SK-N-SH (cell line): ENCODE results near the gene NFIA. TPM values are rescaled to one million over a fixed set of nuclear protein-coding genes. Genes with fewer than 3 reads are reported as not detected.

Experiments used
- CTCF ChIA-PET: fragments of 300-600, 350-600 bp; formaldehyde crosslinking; extraction: SDS; loops from one replicate; lab custom pipeline; 2021; lab: Yijun Ruan, JAX
- POLR2A ChIA-PET: fragments of 350-600 bp; sonication (Branson Sonifier 250); formaldehyde crosslinking; extraction: SDS; loops from one replicate; lab custom pipeline; 2020; ENCODE audit warnings: antibody characterized with exemption, inconsistent platforms; lab: Yijun Ruan, JAX
- DNase-seq: peaks from one replicate; pipeline ENCODE4 v3.0.0; 2012
- H2AFZ ChIP-seq: fragments of 200-600 bp; sonication (generic); 2 replicates; pipeline ENCODE4 v1.8.1; 2016; ENCODE audit warnings: antibody characterized with exemption, mild to moderate bottlenecking, low read depth
- H3F3A ChIP-seq: fragments of 200-600 bp; sonication (generic); replicated peaks from 2 replicates; pipeline ENCODE3; 2016; ENCODE audit warnings: antibody characterized with exemption, mild to moderate bottlenecking; ENCODE audit not compliant: insufficient read depth
- H3K27ac ChIP-seq, 2 experiments: fragments of 200-500 bp in 1 of 2; fragments of 200-600 bp in 1 of 2; sonication (Bioruptor generic) in 1 of 2; sonication (generic), shearing (Covaris generic) in 1 of 2; 2 replicates each; pipeline versions ENCODE4 v1.5.1 to v1.6.1; 2014 to 2016; ENCODE audit warnings: low read depth in 2 of 2, inconsistent platforms in 1 of 2, low read length in 1 of 2, mild to moderate bottlenecking in 1 of 2, mixed read lengths in 1 of 2
- H3K27me3 ChIP-seq: fragments of 200-600 bp; sonication (generic), shearing (Covaris generic); 2 replicates; pipeline ENCODE4 v1.6.1; 2016; ENCODE audit warnings: mixed run types; ENCODE audit not compliant: insufficient read depth
- H3K36me3 ChIP-seq, 2 experiments: fragments of 200-500 bp in 1 of 2; fragments of 200-600 bp in 1 of 2; sonication (Bioruptor generic) in 1 of 2; sonication (generic) in 1 of 2; replicated peaks in 1 of 2; 2 replicates each; pipeline versions ENCODE3 to v1.5.1; 2014 to 2016; ENCODE audit warnings: low read length in 1 of 2, mild to moderate bottlenecking in 1 of 2; ENCODE audit not compliant: insufficient read depth in 2 of 2, control insufficient read depth in 1 of 2
- H3K4me1 ChIP-seq, 2 experiments: fragments of 200-500 bp in 1 of 2; fragments of 200-600 bp in 1 of 2; sonication (Bioruptor generic) in 1 of 2; sonication (generic), shearing (Covaris generic) in 1 of 2; 2 replicates each; pipeline versions ENCODE4 v1.5.1 to v1.6.1; 2014 to 2016; ENCODE audit warnings: low read depth in 1 of 2, low read length in 1 of 2, mixed run types in 1 of 2; ENCODE audit not compliant: insufficient read depth in 2 of 2, control insufficient read depth in 1 of 2
- H3K4me2 ChIP-seq: fragments of 200-600 bp; sonication (generic), shearing (Covaris generic); 2 replicates; pipeline ENCODE4 v1.6.1; 2017; ENCODE audit warnings: mixed run types
- H3K4me3 ChIP-seq, 2 experiments: fragments of 200-500 bp in 1 of 2; fragments of 200-600 bp in 1 of 2; sonication (Bioruptor generic) in 1 of 2; sonication (generic), shearing (Covaris generic) in 1 of 2; 2 replicates each; pipeline versions ENCODE4 v1.5.1 to v1.8.1; 2014 to 2016; ENCODE audit warnings: low read depth in 2 of 2, inconsistent platforms in 1 of 2, low read length in 1 of 2, mild to moderate bottlenecking in 1 of 2, mixed read lengths in 1 of 2, moderate library complexity in 1 of 2
- H3K79me2 ChIP-seq: fragments of 200-600 bp; sonication (generic); 2 replicates; pipeline ENCODE4 v1.8.1; 2017; ENCODE audit warnings: mild to moderate bottlenecking; ENCODE audit not compliant: insufficient read depth
- H3K9ac ChIP-seq: fragments of 200-600 bp; sonication (generic); 2 replicates; pipeline ENCODE4 v1.6.1; 2017; ENCODE audit warnings: mixed run types
- H3K9me2 ChIP-seq: fragments of 200-600 bp; sonication (generic); 2 replicates; pipeline ENCODE4 v1.6.1; 2017; ENCODE audit warnings: mixed run types
- H3K9me3 ChIP-seq: fragments of 200-600 bp; sonication (generic); 2 replicates; pipeline ENCODE4 v1.6.1; 2017; ENCODE audit warnings: mixed run types, mild to moderate bottlenecking, moderate library complexity
- H4K20me1 ChIP-seq: fragments of 200-600 bp; sonication (generic); 2 replicates; pipeline ENCODE4 v1.6.1; 2017; ENCODE audit warnings: mild to moderate bottlenecking, mixed run types; ENCODE audit not compliant: insufficient read depth
- CHD2 ChIP-seq: fragments of 150-350 bp; IDR thresholded peaks from 2 replicates; pipeline ENCODE4 v1.6.1; 2018; ENCODE audit warnings: low read length; ENCODE audit not compliant: partially characterized antibody
- GATA2 ChIP-seq: sonication (generic); formaldehyde crosslinking; IDR thresholded peaks from 2 replicates; pipeline ENCODE4 v1.5.0; 2020; ENCODE audit warnings: mild to moderate bottlenecking, missing genetic modification reagents
- MXI1 ChIP-seq: IDR thresholded peaks from 2 replicates; pipeline ENCODE4 v1.6.1; 2012; ENCODE audit warnings: mild to moderate bottlenecking, low read depth, low read length, improper control_type of control experiment
- NFIC ChIP-seq: IDR thresholded peaks from 2 replicates; pipeline ENCODE4 v1.4.0; 2012; ENCODE audit warnings: borderline replicate concordance
- NRF1 ChIP-seq: IDR thresholded peaks from 2 replicates; pipeline ENCODE4 v1.6.1; 2012; ENCODE audit warnings: low read depth, mild to moderate bottlenecking, low read length
- RFX5 ChIP-seq: IDR thresholded peaks from 2 replicates; pipeline ENCODE4 v1.6.1; 2012; ENCODE audit warnings: mild to moderate bottlenecking, improper control_type of control experiment, low read length
- SIN3A ChIP-seq: IDR thresholded peaks from 2 replicates; pipeline ENCODE4 v1.6.1; 2012; ENCODE audit warnings: low read depth, mild to moderate bottlenecking, low read length, moderate library complexity, borderline replicate concordance
- TCF12 ChIP-seq: IDR thresholded peaks from 2 replicates; pipeline ENCODE4 v1.4.0; 2012
- YY1 ChIP-seq: IDR thresholded peaks from 2 replicates; pipeline ENCODE4 v1.4.0; 2012; ENCODE audit warnings: low read depth, mild to moderate bottlenecking
- WGBS: methylation state at CpG from one replicate; pipeline ENCODE4 v1.1.6; 2017; ENCODE audit warnings: low lambda C conversion rate; 5-methylcytosine and 5-hydroxymethylcytosine counted together
- polyA plus RNA-seq, 3 experiments: library from polyadenylated mRNA; depleted of rRNA; stranded (reverse); fragments of >200 nt; gene quantifications; 2 replicates each; pipeline ENCODE4 v1.2.3, GENCODE V29; 2012
- TF ChIP-seq, protein P1 (sequence below): IDR thresholded peaks from 2 replicates; pipeline ENCODE4 v1.4.0; 2012; ENCODE audit warnings: low read depth, borderline replicate concordance
- TF ChIP-seq, protein P2 (sequence below): fragments of 150-350 bp; IDR thresholded peaks from 2 replicates; pipeline ENCODE4 v1.6.1; 2017; ENCODE audit warnings: antibody characterized with exemption, low read length, low read depth, borderline replicate concordance
- TF ChIP-seq, protein P3 (sequence below): fragments of 200-600 bp; sonication (generic); IDR thresholded peaks from 2 replicates; pipeline ENCODE4 v1.6.1; 2017; ENCODE audit warnings: antibody characterized with exemption, mild to moderate bottlenecking, moderate library complexity

NFIA gene
- polyA plus RNA-seq, 1 of the 3 experiments (the other 2 are of a cell fraction): 3.3 TPM

DNA sequence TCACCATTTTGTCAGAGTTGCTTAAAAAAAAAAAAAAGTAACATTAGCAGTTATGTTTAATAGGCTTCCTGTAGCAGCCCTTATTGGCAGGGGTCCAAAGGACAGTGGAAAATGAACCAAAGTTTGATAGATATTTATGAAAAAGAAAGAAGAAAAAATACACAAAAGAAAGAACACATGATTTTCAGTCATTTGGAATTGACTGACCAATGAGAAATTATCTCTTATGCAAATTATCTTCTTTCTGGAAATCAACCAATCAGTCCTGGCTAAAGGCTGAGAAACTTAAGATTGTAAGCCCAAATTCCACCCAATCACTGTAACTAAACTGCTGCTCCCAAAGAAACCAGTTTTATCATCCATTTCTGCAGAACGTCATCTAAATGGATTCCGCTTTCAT is 360.2 kb downstream of the NFIA start:
- CTCF ChIA-PET: interaction anchor here (0.7 kb wide), 1 partner anchor 10 kb away, joined by 3 read pairs; no protein-coding TSS in a partner anchor
- 98% methylated on average over 2 of the region's 2 CpGs for WGBS
- DNase-seq: no peak

DNA sequence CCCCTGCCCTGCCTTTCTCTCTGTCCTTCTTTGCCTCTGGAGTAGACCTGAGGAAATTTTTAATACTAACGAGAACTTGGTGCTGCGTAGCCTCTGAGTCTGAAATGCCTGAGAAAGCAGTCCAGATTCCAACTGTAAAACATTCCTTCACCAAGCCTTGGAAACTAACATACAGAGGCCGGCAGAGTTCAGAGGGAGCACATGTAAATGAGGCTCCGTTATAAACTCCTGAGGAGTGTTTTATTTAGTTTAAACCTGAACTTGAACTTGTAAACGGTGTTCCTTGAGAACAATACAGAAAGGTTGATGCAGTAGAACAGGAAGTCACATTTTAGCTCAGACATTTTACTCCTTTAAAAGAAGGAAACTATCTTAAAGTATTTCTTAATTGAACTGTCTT is 361.9 kb downstream of the NFIA start:
- H3K36me3 ChIP-seq: peaks cover 0 to 2% of the 10 kb centered on the region in 2 experiments
- no peaks in the 10 kb centered on the region for H3F3A ChIP-seq
- no peak for TF ChIP-seq CHD2
- TF ChIP-seq MXI1: no peak
- no peak for TF ChIP-seq NRF1
- TF ChIP-seq, protein P1, sequence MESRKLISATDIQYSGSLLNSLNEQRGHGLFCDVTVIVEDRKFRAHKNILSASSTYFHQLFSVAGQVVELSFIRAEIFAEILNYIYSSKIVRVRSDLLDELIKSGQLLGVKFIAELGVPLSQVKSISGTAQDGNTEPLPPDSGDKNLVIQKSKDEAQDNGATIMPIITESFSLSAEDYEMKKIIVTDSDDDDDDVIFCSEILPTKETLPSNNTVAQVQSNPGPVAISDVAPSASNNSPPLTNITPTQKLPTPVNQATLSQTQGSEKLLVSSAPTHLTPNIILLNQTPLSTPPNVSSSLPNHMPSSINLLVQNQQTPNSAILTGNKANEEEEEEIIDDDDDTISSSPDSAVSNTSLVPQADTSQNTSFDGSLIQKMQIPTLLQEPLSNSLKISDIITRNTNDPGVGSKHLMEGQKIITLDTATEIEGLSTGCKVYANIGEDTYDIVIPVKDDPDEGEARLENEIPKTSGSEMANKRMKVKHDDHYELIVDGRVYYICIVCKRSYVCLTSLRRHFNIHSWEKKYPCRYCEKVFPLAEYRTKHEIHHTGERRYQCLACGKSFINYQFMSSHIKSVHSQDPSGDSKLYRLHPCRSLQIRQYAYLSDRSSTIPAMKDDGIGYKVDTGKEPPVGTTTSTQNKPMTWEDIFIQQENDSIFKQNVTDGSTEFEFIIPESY: no peak
- no peaks in the 10 kb centered on the region for H4K20me1 ChIP-seq
- H3K79me2 ChIP-seq: no peaks in the 10 kb centered on the region
- no peak overlapping the region for H3K27ac ChIP-seq
- no peaks in the 10 kb centered on the region for H3K9me3 ChIP-seq
- H3K4me3 ChIP-seq: no peak overlapping the region
- H3K9me2 ChIP-seq: no peaks in the 10 kb centered on the region
- 94% methylated on average over 5 of the region's 5 CpGs for WGBS
- DNase-seq: no peak
- peaks cover 0 to 20% of the 10 kb centered on the region in 2 experiments; a peak in 3 of 4 replicates for H3K4me1 ChIP-seq
- no peak overlapping the region for H2AFZ ChIP-seq
- CTCF ChIA-PET: interaction anchor here (1.2 kb wide), 1 partner anchor 105 kb away, joined by 3 read pairs; no protein-coding TSS in a partner anchor
- H3K4me2 ChIP-seq: no peak overlapping the region
- no peaks in the 10 kb centered on the region for H3K27me3 ChIP-seq
- no peak overlapping the region for H3K9ac ChIP-seq
- POLR2A ChIA-PET: no interaction called here

More for the DNA sequence above, 360.2 kb downstream of the NFIA start:
- H3K36me3 ChIP-seq: peaks cover 0 to 2% of the 10 kb centered on the region in 2 experiments
- H3K9ac ChIP-seq: no peak overlapping the region
- H3K4me1 ChIP-seq: peaks cover 0 to 20% of the 10 kb centered on the region in 2 experiments; a peak in 3 of 4 replicates
- H3K27ac ChIP-seq: no peak overlapping the region
- H3K4me3 ChIP-seq: no peak overlapping the region
- H4K20me1 ChIP-seq: no peaks in the 10 kb centered on the region
- no peak overlapping the region for H3K4me2 ChIP-seq
- POLR2A ChIA-PET: no interaction called here
- TF ChIP-seq SIN3A: no peak
- no peak for TF ChIP-seq MXI1
- TF ChIP-seq, protein P2, sequence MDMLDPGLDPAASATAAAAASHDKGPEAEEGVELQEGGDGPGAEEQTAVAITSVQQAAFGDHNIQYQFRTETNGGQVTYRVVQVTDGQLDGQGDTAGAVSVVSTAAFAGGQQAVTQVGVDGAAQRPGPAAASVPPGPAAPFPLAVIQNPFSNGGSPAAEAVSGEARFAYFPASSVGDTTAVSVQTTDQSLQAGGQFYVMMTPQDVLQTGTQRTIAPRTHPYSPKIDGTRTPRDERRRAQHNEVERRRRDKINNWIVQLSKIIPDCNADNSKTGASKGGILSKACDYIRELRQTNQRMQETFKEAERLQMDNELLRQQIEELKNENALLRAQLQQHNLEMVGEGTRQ: no peak
- no peak for TF ChIP-seq GATA2 (CRISPR knock-in tag)
- TF ChIP-seq, protein P3, sequence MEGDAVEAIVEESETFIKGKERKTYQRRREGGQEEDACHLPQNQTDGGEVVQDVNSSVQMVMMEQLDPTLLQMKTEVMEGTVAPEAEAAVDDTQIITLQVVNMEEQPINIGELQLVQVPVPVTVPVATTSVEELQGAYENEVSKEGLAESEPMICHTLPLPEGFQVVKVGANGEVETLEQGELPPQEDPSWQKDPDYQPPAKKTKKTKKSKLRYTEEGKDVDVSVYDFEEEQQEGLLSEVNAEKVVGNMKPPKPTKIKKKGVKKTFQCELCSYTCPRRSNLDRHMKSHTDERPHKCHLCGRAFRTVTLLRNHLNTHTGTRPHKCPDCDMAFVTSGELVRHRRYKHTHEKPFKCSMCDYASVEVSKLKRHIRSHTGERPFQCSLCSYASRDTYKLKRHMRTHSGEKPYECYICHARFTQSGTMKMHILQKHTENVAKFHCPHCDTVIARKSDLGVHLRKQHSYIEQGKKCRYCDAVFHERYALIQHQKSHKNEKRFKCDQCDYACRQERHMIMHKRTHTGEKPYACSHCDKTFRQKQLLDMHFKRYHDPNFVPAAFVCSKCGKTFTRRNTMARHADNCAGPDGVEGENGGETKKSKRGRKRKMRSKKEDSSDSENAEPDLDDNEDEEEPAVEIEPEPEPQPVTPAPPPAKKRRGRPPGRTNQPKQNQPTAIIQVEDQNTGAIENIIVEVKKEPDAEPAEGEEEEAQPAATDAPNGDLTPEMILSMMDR: no peak
- no peak; the same call in 1 of the 2 replicates for TF ChIP-seq NFIC
- TF ChIP-seq, protein P1: no peak
- no peak for TF ChIP-seq RFX5
- TF ChIP-seq TCF12: no peak
- no peak for TF ChIP-seq CHD2
- no peak for TF ChIP-seq YY1
- H2AFZ ChIP-seq: no peak overlapping the region
- no peaks in the 10 kb centered on the region for H3K9me3 ChIP-seq
- no peaks in the 10 kb centered on the region for H3K79me2 ChIP-seq
- H3F3A ChIP-seq: no peaks in the 10 kb centered on the region
- no peaks in the 10 kb centered on the region for H3K27me3 ChIP-seq
- H3K9me2 ChIP-seq: no peaks in the 10 kb centered on the region
